ENCODE results near the gene MCCC2. TPM values are rescaled to one million over a fixed set of nuclear protein-coding genes. Genes with fewer than 3 reads are reported as not detected.
"Not testable (repeated sequence)": the region's sequence is repeated elsewhere in the genome, so short reads cannot be mapped to it uniquely, and the experiment has no call there.

The MCCC2 gene
- total RNA-seq = 10 to 100 TPM; 63.7 to 66.8 TPM

DNA sequence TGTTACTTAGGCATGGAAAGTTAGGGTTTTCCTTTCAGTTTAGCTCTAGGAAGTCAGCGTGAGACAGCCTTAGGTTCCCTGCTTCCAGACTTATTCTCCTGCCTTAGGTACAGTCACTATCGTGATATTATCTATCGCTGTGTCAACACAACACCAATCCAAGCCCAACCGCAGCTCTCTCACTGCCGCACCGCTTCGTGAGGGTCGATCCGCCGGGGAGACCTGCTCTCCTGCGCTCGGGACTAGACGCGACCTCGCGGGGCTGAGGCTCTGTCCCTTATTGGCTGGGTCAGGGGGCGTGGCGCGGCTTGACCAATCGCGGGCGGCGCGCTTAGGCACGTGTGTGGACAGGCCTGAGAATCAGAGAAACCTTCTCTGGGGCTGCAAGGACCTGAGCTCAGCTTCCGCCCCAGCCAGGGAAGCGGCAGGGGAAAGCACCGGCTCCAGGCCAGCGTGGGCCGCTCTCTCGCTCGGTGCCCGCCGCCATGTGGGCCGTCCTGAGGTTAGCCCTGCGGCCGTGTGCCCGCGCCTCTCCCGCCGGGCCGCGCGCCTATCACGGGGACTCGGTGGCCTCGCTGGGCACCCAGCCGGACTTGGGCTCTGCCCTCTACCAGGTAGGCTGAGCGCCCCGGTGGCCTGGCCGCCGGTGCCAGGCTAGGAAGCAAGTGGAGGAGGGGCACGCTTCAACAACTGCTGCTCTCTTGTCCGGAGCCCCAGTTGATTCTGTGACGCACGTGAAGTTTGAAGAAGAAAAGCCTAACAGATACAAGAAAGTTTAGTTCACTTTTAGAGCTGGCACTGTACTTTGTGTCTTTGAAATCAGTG lies at the start of gene MCCC2:
TSS of gene MCCC2 (plus strand) at position 400 of the 825 bp plus-strand sequence. CDS start at position 486, 86 bp downstream.
- ChIA-PET CTCF (interaction anchor here (1.7 to 2.7 kb wide), 2 partner anchors 14 to 171 kb away, joined by 3 to 16 read pairs; no protein-coding TSS in a partner anchor), POLR2A (interaction anchor here (0.8 to 2.7 kb wide), 2 partner anchors 14 to 131 kb away, joined by 3 to 15 read pairs; partner anchors contain the start of gene BDP1)

- ChIA-PET POLR2A (no interaction called here), CTCF (no interaction called here)
Observed at GRCh38 chr5:71537687-71538086, 49.5 kb upstream of the MCCC2 start.

DNA sequence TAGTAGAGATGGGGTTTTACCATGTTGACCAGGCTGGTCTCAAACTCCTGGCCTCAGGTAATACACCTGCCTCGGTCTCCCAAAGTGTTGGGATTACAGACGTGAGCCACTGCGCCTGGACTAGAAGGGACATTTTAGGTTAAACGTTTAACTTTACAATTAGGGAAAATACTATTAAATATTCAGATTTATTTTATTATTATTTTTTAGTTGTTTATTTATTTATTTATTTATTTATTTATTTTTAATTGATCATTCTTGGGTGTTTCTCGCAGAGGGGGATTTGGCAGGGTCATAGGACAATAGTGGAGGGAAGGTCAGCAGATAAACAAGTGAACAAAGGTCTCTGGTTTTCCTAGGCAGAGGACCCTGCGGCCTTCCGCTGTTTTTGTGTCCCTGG lies 36.3 kb upstream of the MCCC2 start:
- POLR2A ChIA-PET, CTCF ChIA-PET: not testable (repeated sequence)

DNA sequence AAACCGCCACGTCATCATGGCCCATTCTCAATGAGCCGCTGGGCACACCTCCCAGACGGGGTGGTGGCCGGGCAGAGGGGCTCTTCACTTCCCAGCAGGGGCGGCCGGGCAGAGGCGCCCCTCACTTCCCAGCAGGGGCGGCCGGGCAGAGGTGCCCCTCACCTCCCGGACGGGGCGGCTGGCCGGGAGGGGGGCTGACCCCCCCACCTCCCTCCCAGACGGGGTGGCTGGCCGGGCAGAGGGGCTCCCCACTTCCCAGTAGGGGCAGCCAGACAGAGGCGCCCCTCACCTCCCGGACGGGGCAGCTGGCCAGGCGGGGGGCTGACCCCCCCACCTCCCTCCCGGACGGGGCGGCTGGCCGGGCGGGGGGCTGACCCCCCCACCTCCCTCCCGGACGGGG lies 35.6 kb upstream of the MCCC2 start:
- CTCF ChIA-PET, POLR2A ChIA-PET: not testable (repeated sequence)

DNA sequence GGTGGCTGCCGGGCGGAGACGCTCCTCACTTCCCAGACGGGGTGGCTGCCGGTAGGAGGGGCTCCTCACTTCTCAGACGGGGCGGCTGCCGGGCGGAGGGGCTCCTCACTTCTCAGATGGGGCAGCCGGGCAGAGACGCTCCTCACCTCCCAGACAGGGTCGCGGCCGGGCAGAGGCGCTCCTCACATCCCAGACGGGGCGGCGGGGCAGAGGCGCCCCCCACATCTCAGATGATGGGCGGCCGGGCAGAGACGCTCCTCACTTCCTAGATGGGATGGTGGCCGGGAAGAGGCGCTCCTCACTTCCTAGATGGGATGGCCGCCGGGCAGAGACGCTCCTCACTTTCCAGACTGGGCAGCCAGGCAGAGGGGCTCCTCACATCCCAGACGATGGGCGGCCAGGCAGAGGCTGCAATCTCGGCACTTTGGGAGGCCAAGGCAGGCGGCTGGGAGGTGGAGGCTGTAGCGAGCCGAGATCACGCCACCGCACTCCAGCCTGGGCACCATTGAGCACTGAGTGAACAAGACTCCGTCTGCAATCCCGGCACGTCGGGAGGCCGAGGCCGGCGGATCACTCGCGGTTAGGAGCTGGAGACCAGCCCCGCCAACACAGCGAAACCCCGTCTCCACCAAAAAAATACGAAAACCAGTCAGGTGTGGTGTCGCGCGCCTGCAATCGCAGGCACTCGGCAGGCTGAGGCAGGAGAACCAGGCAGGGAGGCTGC lies 35.0 kb upstream of the MCCC2 start:
- POLR2A ChIA-PET, CTCF ChIA-PET: not testable (repeated sequence)

DNA sequence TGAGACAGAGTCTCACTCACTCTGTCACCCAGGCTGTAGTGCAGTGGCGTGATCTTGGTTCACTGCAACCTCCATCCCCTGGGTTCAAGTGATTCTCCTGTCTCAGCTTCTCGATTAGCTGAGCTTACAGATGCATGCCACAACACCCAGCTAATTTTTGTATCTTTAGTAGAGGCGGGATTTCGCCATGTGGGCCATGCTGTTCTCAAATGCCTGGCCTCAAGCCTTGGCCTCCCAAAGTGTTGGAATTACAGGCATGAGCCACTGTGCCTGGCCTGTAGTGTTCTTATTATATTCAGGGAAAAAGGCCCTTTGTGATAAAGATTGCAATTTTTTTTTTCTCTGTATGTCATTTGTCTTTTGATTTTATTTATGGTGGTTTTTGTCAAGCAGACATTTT lies 24.0 kb upstream of the MCCC2 start:
- ChIA-PET POLR2A (no interaction called here), CTCF (interaction anchor here (1.3 kb wide), 1 partner anchor 38 kb away, joined by 3 read pairs; no protein-coding TSS in a partner anchor)

GRCh38 chr5:71564895-71565294 lies 22.2 kb upstream of the MCCC2 start:
- CTCF ChIA-PET = no interaction called here
- POLR2A ChIA-PET = no interaction called here

DNA sequence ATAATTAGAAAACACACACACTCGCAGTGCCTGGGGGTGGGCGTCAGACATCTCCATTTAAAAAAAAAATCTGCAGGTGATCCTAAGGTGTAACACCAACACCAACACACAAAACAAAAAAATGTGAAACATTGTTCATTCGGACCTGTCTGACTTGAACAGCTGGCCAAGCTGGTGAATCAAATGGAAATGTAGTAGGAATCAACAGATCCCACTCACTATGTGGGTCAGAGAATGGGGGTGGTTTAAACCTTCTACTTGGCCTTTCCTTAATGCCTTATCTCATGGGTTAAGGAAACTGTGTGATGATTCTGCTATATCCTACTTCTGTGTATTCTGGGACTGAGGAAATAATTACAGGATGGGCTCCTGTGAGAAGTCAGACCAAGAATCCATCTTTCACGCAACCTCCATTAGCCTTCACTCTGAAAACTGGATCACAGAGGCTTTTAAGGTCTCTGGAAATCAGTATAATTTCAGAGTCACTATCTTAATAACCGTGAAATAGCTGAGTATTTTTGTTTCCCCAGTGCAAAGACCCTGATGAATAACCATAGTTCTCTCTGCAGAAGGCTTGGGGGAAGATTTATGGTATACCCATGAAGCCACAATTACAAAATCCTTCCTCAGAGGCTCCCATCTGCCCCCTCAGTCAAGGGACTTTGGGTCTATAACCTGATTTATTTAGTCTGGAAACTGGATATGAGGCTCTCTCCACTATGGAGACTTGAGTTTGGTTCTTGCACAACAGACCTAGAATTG lies 17.2 kb upstream of the MCCC2 start:
- POLR2A ChIA-PET = no interaction called here

GRCh38 chr5:71571811-71572210 lies 15.3 kb upstream of the MCCC2 start:
- POLR2A ChIA-PET, CTCF ChIA-PET: not testable (repeated sequence)

More for the DNA sequence above, 17.2 kb upstream of the MCCC2 start:
- CTCF ChIA-PET = no interaction called here

- POLR2A ChIA-PET = no interaction called here
- CTCF ChIA-PET = no interaction called here
Observed at GRCh38 chr5:71573591-71573990, 13.5 kb upstream of the MCCC2 start.

GRCh38 chr5:71575588-71575987 lies 11.6 kb upstream of the MCCC2 start:
- POLR2A ChIA-PET, CTCF ChIA-PET: not testable (repeated sequence)

DNA sequence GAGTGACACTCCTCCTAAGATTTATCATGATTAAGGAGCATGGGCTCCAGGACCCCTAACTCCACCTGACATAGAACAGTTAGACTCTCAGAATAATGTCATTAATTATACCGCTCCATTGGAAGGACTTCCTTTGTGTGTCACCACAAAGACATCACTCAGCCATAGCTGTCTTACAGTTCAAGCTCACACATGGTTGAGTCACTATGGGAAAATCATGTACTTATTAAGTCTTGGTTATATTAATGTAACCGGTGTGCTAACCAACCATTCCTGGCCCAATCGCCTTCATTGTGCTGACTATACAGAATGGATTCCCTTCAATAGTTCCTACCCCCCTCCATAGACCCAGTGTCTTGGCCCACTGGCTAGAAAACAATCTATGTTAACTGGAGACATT lies 10.9 kb upstream of the MCCC2 start:
- CTCF ChIA-PET = no interaction called here
- POLR2A ChIA-PET = no interaction called here

DNA sequence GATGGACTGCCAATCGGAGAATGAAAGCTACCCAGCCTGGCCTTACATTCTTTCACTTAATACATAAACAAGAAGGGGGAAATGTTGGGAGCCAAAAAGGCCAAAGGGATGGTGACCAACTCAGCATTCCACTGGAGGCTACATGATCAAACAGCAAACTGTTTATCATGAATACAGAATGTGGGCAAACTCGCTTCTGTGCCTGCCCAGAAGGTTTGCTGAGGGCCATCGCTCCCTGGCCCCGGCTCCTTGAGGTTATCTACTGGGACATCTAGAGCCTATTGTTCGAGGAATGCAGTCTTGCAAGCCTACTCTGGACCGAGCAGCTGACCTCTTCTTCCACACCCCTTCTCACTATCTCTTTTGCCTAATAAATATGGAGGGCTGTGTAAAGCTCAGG lies 9.3 kb upstream of the MCCC2 start:
- POLR2A ChIA-PET, CTCF ChIA-PET: not testable (repeated sequence)

- ChIA-PET CTCF (interaction anchor here (1.0 to 1.4 kb wide), 2 partner anchors 18 to 61 kb away, joined by 3 to 5 read pairs; no protein-coding TSS in a partner anchor), POLR2A (interaction anchor here (0.6 kb wide), 1 partner anchor 1981 kb away, joined by 4 read pairs; no protein-coding TSS in a partner anchor)
Observed at GRCh38 chr5:71582945-71583584, 4.1 kb upstream of the MCCC2 start.

- CTCF ChIA-PET = interaction anchor here (2.7 kb wide), 1 partner anchor 15 kb away, joined by 16 read pairs; no protein-coding TSS in a partner anchor
- POLR2A ChIA-PET = interaction anchor here (2.7 kb wide), 1 partner anchor 15 kb away, joined by 15 read pairs; no protein-coding TSS in a partner anchor
Observed at GRCh38 chr5:71586052-71586940, 844 bp upstream of the MCCC2 start.

DNA sequence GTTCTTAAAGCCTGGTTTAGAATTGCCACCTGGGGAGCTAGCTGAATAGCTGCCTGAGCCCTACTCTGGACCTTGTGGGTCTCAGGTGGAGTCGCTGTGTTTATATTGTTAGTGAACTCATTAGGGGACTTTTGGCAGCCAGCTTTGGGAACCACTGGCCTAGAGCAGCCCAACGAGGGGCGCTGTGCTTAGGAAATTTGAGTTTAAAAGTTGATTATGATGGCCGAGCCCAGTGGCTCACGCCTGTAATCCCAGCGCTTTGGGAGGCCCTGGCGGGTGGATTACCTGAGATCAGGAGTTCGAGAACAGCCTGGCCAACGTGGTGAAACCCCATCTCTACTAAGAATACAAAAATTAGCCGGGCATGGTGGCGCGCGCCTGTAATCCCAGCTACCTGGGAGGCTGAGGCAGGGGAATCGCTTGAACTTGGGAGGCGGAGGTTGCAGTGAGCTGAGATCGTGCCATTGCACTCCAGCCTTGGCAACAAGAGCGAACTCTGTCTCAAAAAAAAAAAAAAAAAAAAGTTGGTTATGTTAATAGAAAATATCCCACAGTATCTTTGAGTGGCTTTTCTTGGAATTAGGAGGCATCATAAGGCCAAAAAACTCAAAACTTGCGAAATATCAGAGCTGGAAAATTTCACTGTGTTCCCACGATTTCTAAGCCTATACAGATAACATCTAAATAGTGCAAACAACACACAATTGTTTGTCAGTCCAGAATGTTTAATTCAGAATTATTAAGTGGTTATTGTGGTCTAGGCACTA lies 809 bp downstream of the MCCC2 start:
- CTCF ChIA-PET = interaction anchor here (1.7 to 2.7 kb wide), 2 partner anchors 13 to 170 kb away, joined by 3 to 16 read pairs; no protein-coding TSS in a partner anchor
- POLR2A ChIA-PET = interaction anchor here (0.6 to 2.7 kb wide), 3 partner anchors 13 to 132 kb away, joined by 3 to 23 read pairs (median 15); partner anchors contain the start of gene BDP1

DNA sequence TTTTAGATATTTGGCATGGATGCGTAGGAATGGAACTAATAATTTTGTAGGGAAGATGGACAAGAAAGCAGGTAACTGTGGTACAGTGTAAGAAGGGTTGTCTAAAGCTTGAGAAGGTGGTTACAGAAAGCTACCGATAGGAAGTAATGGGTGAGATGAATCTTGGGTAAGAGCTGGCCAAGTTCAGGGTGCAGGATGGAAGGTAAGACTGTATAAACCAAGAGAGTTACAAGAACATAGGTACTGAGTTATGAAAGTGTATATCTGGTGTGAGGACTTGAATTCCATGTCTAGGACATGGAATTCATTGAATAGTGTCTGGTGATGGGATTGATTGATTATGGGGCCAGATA lies 1.4 kb downstream of the MCCC2 start:
- CTCF ChIA-PET = interaction anchor here (1.7 to 2.7 kb wide), 2 partner anchors 12 to 169 kb away, joined by 3 to 16 read pairs; no protein-coding TSS in a partner anchor

More for the DNA sequence above, 1.4 kb downstream of the MCCC2 start:
- POLR2A ChIA-PET = interaction anchor here (2.7 kb wide), 1 partner anchor 13 kb away, joined by 15 read pairs; no protein-coding TSS in a partner anchor
